K562 (cell line): Measurements from ENCODE around the gene CSAD.

Experiments used
- EWSR1 ChIP-seq: fragments of 450-650 bp; IDR thresholded peaks from 2 replicates; pipeline ENCODE4 v1.6.1; 2018; ENCODE audit warnings: borderline replicate concordance, mild to moderate bottlenecking, low read depth, moderate library complexity; ENCODE audit not compliant: partially characterized antibody
- HMG20A ChIP-seq: fragments of 450-650 bp; formaldehyde crosslinking; conservative IDR thresholded peaks from 2 replicates; pipeline ENCODE4 v1.4.0; 2020; ENCODE audit warnings: mild to moderate bottlenecking, mixed read lengths
- OTX1 ChIP-seq: fragments of 450-650 bp; formaldehyde crosslinking; IDR thresholded peaks from 2 replicates; pipeline ENCODE4 v1.4.0; 2022; ENCODE audit warnings: mild to moderate bottlenecking
- TF ChIP-seq, protein P1 (sequence below): fragments of 250-450 bp; sonication (Bioruptor Pico); IDR thresholded peaks from 2 replicates; pipeline ENCODE4 v1.5.1; 2021; ENCODE audit warnings: mild to moderate bottlenecking

DNA sequence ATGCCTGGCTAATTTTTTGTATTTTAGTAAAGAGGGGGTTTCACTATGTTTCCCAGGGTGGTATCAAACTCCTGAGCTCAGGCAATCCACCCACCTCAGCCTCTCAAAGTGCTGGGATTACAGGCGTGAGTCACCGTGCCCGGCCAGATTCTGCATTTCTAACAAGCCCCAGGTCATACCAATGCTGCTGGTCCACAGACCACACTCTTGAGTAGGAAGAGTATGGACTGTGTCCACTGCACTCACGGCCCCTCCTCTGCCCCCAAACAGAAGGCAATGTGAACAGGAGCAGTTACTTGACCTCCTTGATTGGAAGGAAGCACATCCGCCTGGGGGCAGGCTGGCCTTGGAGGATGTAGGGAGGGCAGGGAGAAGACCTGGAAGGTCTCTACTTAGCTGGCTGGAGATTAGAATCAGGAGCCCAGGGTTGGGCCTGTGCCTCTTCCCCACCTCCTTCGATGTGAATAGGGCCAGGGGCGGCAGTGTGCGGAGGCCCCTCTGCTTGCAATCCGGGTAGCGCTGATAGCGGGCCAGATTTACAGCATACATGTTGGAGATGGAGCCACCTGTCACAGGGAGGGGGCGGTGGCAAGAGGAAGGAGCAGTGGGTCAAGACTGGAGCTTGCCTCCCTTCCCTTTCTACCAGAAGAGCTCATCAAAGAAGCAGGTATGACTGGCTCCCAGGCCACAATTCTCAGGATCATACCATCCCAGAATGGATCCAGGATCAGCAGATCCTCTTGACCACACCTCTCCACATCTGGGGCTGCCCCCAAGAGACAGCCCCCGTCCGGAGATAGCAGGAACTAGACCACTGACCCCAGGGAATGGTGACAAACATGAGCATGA is 9.6 kb downstream of the CSAD start:
- TF ChIP-seq, protein P1, sequence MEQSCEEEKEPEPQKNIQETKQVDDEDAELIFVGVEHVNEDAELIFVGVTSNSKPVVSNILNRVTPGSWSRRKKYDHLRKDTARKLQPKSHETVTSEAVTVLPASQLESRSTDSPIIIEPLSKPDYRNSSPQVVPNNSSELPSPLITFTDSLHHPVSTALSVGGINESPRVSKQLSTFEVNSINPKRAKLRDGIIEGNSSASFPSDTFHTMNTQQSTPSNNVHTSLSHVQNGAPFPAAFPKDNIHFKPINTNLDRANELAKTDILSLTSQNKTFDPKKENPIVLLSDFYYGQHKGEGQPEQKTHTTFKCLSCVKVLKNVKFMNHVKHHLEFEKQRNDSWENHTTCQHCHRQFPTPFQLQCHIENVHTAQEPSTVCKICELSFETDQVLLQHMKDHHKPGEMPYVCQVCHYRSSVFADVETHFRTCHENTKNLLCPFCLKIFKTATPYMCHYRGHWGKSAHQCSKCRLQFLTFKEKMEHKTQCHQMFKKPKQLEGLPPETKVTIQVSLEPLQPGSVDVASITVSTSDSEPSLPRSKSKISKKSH, result no peak
- no peak for TF ChIP-seq OTX1 (CRISPR knock-in tag)
- TF ChIP-seq EWSR1, result no peak
- no peak for TF ChIP-seq HMG20A (CRISPR knock-in tag)
